GM12892 (cell line): ENCODE data around the gene CRYBG2.

Experiments used
- DNase-seq: peaks from one replicate; pipeline ENCODE4 v3.0.0; 2011; ENCODE audit not compliant: insufficient read length
- FAIRE-seq: peaks from 2 replicates; lab custom pipeline; 2011; peaks lifted over from hg19 to GRCh38; lab: Jason Lieb, UNC
- POLR2A ChIP-seq: IDR thresholded peaks from 2 replicates; pipeline ENCODE4 v1.6.1; 2011; ENCODE audit warnings: low read depth, low read length, control low read depth
- POLR2AphosphoS5 ChIP-seq: IDR thresholded peaks from 2 replicates; pipeline ENCODE4 v1.6.1; 2011; ENCODE audit warnings: low read depth, low read length, control low read depth
- TAF1 ChIP-seq: IDR thresholded peaks from 2 replicates; pipeline ENCODE4 v1.6.1; 2011; ENCODE audit warnings: low read depth, mild to moderate bottlenecking, control low read depth, low read length, borderline replicate concordance

CRYBG2 gene

DNA sequence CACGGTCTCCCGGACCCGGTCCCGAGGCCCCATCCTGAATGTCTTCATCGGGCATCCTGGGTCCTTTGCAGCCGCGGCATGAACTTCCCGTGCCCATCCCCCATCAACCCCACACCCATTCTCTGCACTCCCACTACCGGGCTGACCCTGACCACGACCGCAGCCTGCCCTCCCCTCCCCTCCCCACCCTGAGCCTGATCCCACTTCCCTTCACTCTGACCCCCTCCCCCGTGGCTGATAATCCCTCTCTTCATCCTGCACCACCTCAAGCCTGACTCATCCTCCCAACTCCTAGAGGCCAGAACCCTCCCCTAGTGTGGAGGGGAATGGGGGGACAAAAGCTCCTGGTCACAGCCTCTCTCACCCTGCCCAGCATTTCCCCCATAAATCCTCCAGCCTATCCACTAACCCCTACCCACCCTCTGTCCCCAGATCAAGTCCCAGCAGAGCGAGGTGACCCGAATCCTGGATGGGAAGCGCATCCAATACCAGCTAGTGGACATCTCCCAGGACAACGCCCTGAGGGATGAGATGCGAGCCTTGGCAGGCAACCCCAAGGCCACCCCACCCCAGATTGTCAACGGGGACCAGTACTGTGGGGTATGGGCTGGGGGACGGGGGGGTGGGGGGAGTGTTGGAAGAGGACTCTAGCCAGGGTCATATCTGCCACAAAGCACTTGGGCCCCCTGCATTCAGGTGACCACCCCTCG lies 73.4 kb downstream of the CRYBG2 start:
- no peak for FAIRE-seq
- no peak for TF ChIP-seq POLR2AphosphoS5
- no peak for TF ChIP-seq TAF1
- TF ChIP-seq POLR2A: no peak
- DNase-seq: peak; percentile 48

GRCh38 chr1:26279456-26280332 lies 74.2 kb downstream of the CRYBG2 start, which contains the start of gene SH3BGRL3:
Gene SH3BGRL3 (plus strand): TSS chr1:26280086. CDS start chr1:26280156, 70 bp downstream.
- DNase-seq (peak; percentile 96), FAIRE-seq (peak; percentile 93)
- TF ChIP-seq TAF1 (peak; percentile 24; the same call in 1 of the 2 replicates), POLR2A (peak; percentile 87), POLR2AphosphoS5 (no peak)

DNA sequence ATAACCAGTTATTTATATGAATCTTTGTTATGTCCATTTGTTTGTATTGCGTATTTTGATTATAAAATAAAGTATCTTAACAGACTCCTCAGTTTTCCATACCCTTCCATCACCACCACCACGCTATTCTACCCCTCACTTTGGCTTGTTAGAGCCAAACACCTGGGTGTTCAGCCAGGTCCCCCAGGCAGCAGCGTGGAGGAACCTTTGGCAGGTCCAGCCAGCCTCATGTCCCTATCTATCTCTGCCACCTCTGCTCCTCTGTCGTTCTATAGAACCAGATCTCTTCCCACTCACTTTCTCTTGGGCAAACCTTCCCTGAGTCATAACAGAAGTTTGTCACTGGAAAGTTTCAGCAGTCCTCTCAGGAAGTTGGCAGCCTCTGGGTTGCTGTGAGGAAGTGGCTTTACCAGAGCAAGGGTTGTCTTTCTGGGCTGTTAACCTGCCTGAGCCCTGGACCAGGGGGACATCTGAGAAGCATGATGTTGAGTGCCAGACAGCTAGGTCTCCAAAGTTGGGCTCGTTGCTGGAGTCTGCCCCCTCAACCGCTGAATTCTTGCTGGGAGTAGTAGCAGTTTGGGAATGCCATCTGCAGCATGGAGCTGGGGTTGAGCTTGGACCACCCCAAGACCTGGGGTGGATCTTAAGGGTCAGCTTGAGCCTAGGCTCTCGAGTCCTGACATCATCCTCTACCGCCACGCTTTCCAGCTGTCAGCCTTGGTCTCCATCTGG lies 75.0 kb downstream of the CRYBG2 start:
- FAIRE-seq (no peak), DNase-seq (no peak)
- TF ChIP-seq POLR2AphosphoS5: peak; percentile 4; the same call in 1 of the 2 replicates
- no peak for TF ChIP-seq POLR2A

GRCh38 chr1:26278303-26278702 lies 75.6 kb downstream of the CRYBG2 start:
- TF ChIP-seq POLR2AphosphoS5: no peak
- no peak for TF ChIP-seq POLR2A
- TF ChIP-seq TAF1: no peak
- FAIRE-seq (no peak), DNase-seq (no peak)

GRCh38 chr1:26277719-26278118 lies 76.2 kb downstream of the CRYBG2 start:
- no peak for TF ChIP-seq TAF1
- DNase-seq (no peak), FAIRE-seq (no peak)

DNA sequence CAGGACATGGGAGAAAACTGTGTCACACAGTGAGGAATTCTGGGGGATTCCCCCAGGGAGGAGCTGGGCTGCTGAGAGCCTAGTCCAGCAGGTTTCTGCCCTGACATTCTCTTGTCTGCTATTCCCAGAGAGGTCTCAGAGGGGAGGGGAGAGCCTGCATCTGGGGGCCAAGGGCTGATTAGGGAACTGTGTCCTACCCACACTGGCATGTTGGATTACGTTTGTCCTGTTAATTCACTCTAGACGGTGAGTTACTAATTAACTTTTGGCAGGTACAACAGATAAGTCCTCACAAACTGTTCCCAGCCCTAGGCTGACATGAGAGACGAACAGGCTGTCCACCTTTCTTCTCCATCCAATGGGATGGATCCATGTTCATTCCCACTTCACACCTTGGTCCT lies 76.7 kb downstream of the CRYBG2 start:
- no peak for TF ChIP-seq TAF1
- TF ChIP-seq POLR2A: no peak
- no peak for TF ChIP-seq POLR2AphosphoS5
- FAIRE-seq (no peak), DNase-seq (no peak)

- no peak for FAIRE-seq
These were observed 77.5 kb downstream of the CRYBG2 start for GRCh38 chr1:26276432-26276838.

GRCh38 chr1:26275580-26276431 lies 78.1 kb downstream of the CRYBG2 start:
- FAIRE-seq: peak; percentile 66
- DNase-seq: peak; percentile 62

More at GRCh38 chr1:26276432-26276838, 77.5 kb downstream of the CRYBG2 start:
- TF ChIP-seq POLR2A (no peak), TAF1 (no peak), POLR2AphosphoS5 (no peak)
- DNase-seq: no peak

DNA sequence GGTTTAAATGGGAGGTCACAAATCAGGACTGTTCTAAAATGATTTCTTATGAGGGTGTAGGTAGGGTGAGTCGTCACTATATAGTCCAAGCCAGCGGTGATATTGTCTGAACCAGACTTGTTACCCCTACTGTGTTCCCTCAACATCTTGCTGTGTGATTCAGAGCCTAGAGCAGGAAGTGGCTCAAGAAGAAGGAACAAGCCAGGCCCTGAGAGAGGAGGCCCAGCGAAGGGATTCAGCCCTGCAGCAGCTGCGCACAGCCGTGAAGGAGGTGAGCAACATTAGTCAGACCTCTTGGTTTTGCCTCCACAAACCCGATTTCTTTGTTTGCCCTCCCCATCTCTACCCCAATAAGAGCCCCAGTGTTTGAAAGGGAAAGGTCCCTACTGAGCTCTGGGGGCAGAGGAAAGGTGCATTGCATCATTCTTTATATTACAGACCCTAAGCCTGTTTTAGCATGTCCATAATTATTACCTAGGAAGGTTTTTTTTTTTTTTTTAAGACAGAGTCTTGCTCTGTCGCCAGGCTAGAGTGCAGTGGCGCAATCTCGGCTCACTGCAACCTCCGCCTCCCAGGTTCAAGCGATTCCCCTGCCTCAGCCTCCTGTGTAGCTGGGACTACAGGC lies 79.0 kb downstream of the CRYBG2 start:
- FAIRE-seq: no peak
- TF ChIP-seq TAF1 (no peak), POLR2A (no peak), POLR2AphosphoS5 (no peak)
- DNase-seq: no peak

More at GRCh38 chr1:26275580-26276431, 78.1 kb downstream of the CRYBG2 start:
- TF ChIP-seq POLR2AphosphoS5: no peak
- TF ChIP-seq TAF1: no peak
- TF ChIP-seq POLR2A: no peak
